Chondrocyte (in vitro differentiated cells): Measurements from ENCODE around the gene IFITM2. TPM values are rescaled to one million over a fixed set of nuclear protein-coding genes. Genes with fewer than 3 reads are reported as not detected.

Source experiments
- DNase-seq: peaks from one replicate; pipeline ENCODE4 v3.0.0; 2021; ENCODE audit warnings: mixed read lengths, low spot score
- H3K27ac Mint-ChIP-seq: one replicate; pipeline ENCODE4 v1.8.0; 2021; ENCODE audit warnings: mild to moderate bottlenecking, moderate library complexity, mixed read lengths; ENCODE audit not compliant: unreplicated experiment
- H3K27me3 Mint-ChIP-seq: 2 replicates; pipeline ENCODE4 v1.8.0; 2021; ENCODE audit warnings: low read depth, mixed read lengths
- H3K36me3 Mint-ChIP-seq: 2 replicates; pipeline ENCODE4 v1.8.0; 2021; ENCODE audit warnings: low read depth, mixed read lengths
- H3K4me1 Mint-ChIP-seq: 2 replicates; pipeline ENCODE4 v1.8.0; 2021; ENCODE audit warnings: low read depth, mild to moderate bottlenecking, mixed read lengths
- H3K4me3 Mint-ChIP-seq: one replicate; pipeline ENCODE4 v1.8.0; 2021; ENCODE audit warnings: mild to moderate bottlenecking, moderate library complexity, mixed read lengths; ENCODE audit not compliant: unreplicated experiment
- H3K9me3 Mint-ChIP-seq: 2 replicates; pipeline ENCODE4 v1.8.0; 2021; ENCODE audit warnings: low read depth, mixed read lengths
- total RNA-seq: library from RNA; stranded (reverse); gene quantifications from 3 replicates; pipeline ENCODE4 v1.2.1, GENCODE V29; 2021
- TF ChIP-seq, protein P1 (sequence below): fragments of 200-600 bp; sonication (generic); IDR thresholded peaks from 2 replicates; pipeline ENCODE4 v1.5.0; 2021; ENCODE audit warnings: antibody characterized with exemption, mild to moderate bottlenecking, moderate library complexity

IFITM2 gene
- total RNA-seq, 1 donor from 2014 or later: 109 TPM

DNA sequence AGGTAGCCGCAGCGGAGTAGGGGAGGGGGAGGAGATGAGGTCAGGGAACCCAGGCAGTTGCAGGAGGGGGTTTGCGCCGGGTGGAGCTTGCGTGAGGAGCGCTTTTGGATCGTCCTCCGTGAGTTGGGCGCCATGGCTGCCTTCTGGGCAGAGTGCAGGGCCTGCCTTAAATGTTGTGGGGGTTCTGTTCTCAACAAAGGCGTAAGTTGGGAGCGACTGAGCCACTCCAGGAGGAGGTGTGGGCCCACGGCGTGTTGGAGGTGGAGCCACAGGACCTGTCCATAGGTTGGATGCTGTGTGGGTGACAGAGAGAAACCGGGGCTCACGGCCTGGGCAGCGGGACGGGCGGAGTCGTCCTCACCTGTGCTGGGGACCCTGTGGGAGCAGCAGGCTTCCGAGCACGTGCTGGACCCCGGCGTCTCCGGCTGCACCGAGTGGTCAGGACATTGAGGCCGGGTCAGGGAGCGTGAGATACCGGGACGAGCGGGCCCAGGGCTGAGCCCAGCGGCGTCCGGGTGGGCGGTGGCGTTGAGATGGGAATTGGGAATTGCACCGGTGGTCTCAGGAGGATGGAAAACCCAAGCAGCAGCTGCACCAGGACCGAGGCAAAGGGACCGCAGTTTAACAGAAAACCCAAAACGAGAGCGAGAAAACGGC is 19.7 kb upstream of the IFITM2 start:
- Mint-ChIP-seq H3K9me3 (no peaks in the 10 kb centered on the region), H3K4me3 (peak overlapping the region; percentile 69), H3K27ac (no peak overlapping the region), H3K36me3 (peaks cover 6% of the 10 kb centered on the region), H3K27me3 (no peaks in the 10 kb centered on the region), H3K4me1 (peaks cover 16% of the 10 kb centered on the region)
- peak; percentile 90 for DNase-seq
- TF ChIP-seq, protein P1, sequence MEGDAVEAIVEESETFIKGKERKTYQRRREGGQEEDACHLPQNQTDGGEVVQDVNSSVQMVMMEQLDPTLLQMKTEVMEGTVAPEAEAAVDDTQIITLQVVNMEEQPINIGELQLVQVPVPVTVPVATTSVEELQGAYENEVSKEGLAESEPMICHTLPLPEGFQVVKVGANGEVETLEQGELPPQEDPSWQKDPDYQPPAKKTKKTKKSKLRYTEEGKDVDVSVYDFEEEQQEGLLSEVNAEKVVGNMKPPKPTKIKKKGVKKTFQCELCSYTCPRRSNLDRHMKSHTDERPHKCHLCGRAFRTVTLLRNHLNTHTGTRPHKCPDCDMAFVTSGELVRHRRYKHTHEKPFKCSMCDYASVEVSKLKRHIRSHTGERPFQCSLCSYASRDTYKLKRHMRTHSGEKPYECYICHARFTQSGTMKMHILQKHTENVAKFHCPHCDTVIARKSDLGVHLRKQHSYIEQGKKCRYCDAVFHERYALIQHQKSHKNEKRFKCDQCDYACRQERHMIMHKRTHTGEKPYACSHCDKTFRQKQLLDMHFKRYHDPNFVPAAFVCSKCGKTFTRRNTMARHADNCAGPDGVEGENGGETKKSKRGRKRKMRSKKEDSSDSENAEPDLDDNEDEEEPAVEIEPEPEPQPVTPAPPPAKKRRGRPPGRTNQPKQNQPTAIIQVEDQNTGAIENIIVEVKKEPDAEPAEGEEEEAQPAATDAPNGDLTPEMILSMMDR: no peak

DNA sequence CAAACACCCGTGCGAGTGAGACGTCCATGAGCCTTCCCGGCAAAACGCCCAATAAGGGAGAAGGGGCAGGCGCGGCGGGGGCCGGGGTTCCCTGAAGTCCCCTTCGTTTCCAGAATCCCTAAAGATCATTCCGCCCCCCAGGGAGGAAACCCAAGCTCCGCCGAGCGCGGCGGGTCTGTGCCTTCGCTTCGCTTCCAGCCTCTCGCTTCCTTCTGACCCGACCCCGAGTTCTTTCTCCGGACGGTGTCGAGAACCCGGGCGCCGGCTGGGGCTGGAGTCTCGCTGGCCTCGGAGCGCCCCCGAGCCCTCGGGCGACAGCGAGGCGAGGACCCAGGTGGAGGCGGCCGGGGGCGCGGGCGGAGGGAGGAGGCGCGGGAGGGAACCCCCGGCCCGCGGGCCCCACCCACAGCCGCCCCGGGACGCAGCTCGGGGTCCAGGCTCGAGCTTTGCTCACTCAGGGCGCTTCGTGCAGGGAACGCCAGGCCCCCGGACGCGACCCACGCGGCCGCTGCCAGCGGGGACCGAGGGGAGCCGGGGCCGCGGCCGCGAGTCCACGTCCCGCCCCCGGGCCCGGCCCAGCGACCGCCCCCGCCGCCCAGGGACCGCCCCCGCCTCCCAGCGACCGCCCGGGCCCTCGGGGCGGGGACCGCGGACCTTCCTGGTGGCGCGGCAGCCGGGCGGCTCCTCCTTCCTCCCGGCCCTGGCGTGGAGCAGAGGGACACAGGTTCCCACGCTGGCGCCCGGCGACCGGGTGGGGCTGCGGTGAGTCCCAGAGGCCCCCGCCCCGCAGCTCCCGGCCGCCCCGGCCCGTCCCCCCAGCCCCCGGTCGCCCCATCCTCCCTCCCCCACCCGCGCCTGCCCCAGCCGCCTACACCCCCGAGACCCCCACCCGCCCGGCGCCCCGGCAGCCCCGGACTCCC is 18.9 kb upstream of the IFITM2 start, which contains the start of gene PGGHG:
Gene PGGHG (plus strand): TSS at position 649 of the 920 bp plus-strand sequence. CDS start 691 bp downstream, outside the sequence.
- no peaks in the 10 kb centered on the region for H3K9me3 Mint-ChIP-seq
- H3K27ac Mint-ChIP-seq: peak within 1 kb of the TSS; percentile 22
- TF ChIP-seq, protein P1: no peak
- peak within 1 kb of the TSS; percentile 69 for H3K4me3 Mint-ChIP-seq
- no peaks in the 10 kb centered on the region for H3K27me3 Mint-ChIP-seq
- H3K4me1 Mint-ChIP-seq: peaks cover 16% of the 10 kb centered on the region
- peaks cover 7% of the 10 kb centered on the region for H3K36me3 Mint-ChIP-seq
- DNase-seq: peak; percentile 72

DNA sequence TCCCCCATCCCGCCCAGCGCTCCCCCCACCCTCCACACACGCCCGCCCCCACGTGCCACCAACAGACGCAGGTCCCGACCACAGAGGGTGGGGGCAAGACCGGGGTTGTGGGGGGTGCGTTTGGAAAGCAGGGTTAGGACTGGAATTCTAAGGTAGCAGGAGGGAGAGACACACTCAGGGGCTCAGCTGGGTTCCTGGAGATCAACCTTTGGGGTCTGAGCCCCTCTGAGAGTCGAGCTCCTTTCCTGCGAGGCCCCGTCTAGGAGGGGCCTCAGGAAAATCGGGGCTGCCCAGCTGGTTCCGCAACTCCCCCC is 18.3 kb upstream of the IFITM2 start:
- Mint-ChIP-seq H3K9me3 (no peaks in the 10 kb centered on the region), H3K36me3 (peaks cover 9% of the 10 kb centered on the region), H3K4me1 (peaks cover 16% of the 10 kb centered on the region), H3K4me3 (peak overlapping the region; percentile 67), H3K27ac (peak overlapping the region; percentile 22), H3K27me3 (no peaks in the 10 kb centered on the region)
- TF ChIP-seq, protein P1: no peak
- no peak for DNase-seq

DNA sequence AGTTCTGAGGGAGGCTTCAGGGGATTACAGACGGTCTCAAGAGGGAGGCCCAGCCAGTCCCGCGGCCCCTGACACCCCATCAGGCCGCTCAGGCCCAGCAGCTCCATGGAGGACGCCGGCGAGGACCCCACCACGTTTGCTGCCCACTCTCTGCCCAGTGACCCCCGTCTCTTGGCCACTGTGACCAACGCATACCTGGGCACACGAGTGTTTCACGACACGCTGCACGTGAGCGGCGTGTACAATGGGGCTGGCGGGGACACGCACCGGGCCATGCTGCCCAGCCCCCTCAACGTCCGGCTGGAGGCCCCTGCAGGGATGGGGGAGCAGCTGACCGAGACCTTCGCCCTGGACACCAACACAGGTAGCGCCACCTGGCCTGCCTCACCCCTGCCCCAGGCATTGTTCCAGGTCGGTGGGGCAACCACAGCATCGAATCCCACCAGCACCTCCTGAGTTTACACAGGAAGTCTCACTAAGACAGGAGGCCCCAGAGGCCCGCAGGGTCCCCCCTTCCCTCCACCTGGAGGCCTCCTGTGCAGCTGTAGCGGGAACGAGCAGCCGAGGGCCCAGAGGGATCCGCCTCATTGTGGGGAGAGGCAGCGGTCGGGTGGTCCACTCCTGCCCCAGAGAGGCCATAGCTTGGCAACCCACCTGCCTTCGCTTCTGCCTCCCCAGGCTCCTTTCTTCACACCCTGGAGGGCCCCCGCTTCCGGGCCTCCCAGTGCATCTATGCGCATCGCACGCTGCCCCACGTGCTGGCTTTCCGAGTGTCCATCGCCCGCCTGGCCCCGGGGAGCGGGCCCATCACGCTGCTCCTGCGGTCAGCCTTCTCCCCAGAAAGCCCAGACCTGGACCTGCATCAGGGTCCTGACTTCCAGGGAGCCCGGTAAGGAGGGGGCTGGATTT is 17.6 kb upstream of the IFITM2 start:
- no peaks in the 10 kb centered on the region for H3K9me3 Mint-ChIP-seq
- peak; percentile 85 for DNase-seq
- TF ChIP-seq, protein P1: no peak
- peaks cover 16% of the 10 kb centered on the region for H3K4me1 Mint-ChIP-seq
- no peaks in the 10 kb centered on the region for H3K27me3 Mint-ChIP-seq
- peaks cover 9% of the 10 kb centered on the region for H3K36me3 Mint-ChIP-seq
- H3K4me3 Mint-ChIP-seq: peak overlapping the region; percentile 67
- no peak overlapping the region for H3K27ac Mint-ChIP-seq
